PC-3 (cell line): ENCODE data around the gene TMEM143. TPM values are rescaled to one million over a fixed set of nuclear protein-coding genes. Genes with fewer than 3 reads are reported as not detected.

Experiments
- ATAC-seq: fragments of 200-7000 bp; cut with Tn5 transposase; 2 replicates; pipeline ENCODE4 v1.9.1; 2020; ENCODE audit warnings: mild to moderate bottlenecking, moderate library complexity
- BruUV-seq: library from RNA; stranded (reverse); fragments of 400-500 nt; replicated peaks from 2 replicates; lab custom pipeline; 2021; lab: Mats Ljungman, UMichigan
- CTCF ChIA-PET: fragments of 300-600 bp; sonication (Branson Sonifier 250); formaldehyde crosslinking; loops from one replicate; lab custom pipeline; 2022; ENCODE audit warnings: antibody characterized with exemption; lab: Charles Lee
- POLR2A ChIA-PET: fragments of 300-600 bp; sonication (Branson Sonifier 250); formaldehyde crosslinking; loops from one replicate; lab custom pipeline; 2022; ENCODE audit warnings: antibody characterized with exemption; ENCODE audit not compliant: unreplicated experiment; lab: Charles Lee
- DNase-seq: peaks from one replicate; pipeline ENCODE4 v3.0.0-alpha.2; 2015
- H2AFZ ChIP-seq: fragments of 300-600 bp; sonication (generic); 2 replicates; pipeline ENCODE4 v1.6.0; 2016; ENCODE audit warnings: antibody characterized with exemption, low read length
- H3F3A ChIP-seq: fragments of 300-600 bp; sonication (generic); one replicate; pipeline ENCODE4 v1.6.0; 2017; ENCODE audit warnings: antibody characterized with exemption, low read length, control low read depth, mild to moderate bottlenecking; ENCODE audit not compliant: unreplicated experiment
- H3K27ac ChIP-seq: fragments of 300-600 bp; sonication (generic); 2 replicates; pipeline ENCODE4 v1.5.1; 2016; ENCODE audit warnings: mild to moderate bottlenecking, low read length
- H3K27me3 ChIP-seq: fragments of 300-600 bp; sonication (generic); 2 replicates; pipeline ENCODE4 v1.6.1; 2016; ENCODE audit warnings: low read length, mixed read lengths
- H3K36me3 ChIP-seq: fragments of 300-600 bp; sonication (generic); 2 replicates; pipeline ENCODE4 v1.6.1; 2016; ENCODE audit warnings: low read depth, mixed run types, low read length, mixed read lengths
- H3K4me1 ChIP-seq: fragments of 300-600 bp; sonication (generic); 2 replicates; pipeline ENCODE4 v1.5.1; 2016; ENCODE audit warnings: low read length; ENCODE audit not compliant: insufficient read depth
- H3K4me2 ChIP-seq: fragments of 300-600 bp; sonication (generic); 2 replicates; pipeline ENCODE4 v1.6.0; 2016; ENCODE audit warnings: low read length
- H3K4me3 ChIP-seq: fragments of 300-600 bp; sonication (generic); 2 replicates; pipeline ENCODE4 v1.5.1; 2016; ENCODE audit warnings: mild to moderate bottlenecking, low read length, mixed read lengths
- H3K79me2 ChIP-seq: fragments of 300-600 bp; sonication (generic); 2 replicates; pipeline ENCODE4 v1.6.1; 2017; ENCODE audit warnings: low read length, mixed read lengths
- H3K9ac ChIP-seq: fragments of 300-600 bp; sonication (generic); 2 replicates; pipeline ENCODE4 v1.6.0; 2016; ENCODE audit warnings: mild to moderate bottlenecking, low read length
- H3K9me2 ChIP-seq: fragments of 300-600 bp; sonication (generic); replicated peaks from 2 replicates; pipeline ENCODE4 v1.6.1; 2016; ENCODE audit warnings: mixed run types, low read length, mixed read lengths
- H3K9me3 ChIP-seq: fragments of 300-600 bp; sonication (generic); 2 replicates; pipeline ENCODE4 v1.6.1; 2016; ENCODE audit warnings: low read length, mixed read lengths
- H4K20me1 ChIP-seq: fragments of 300-600 bp; sonication (generic); 2 replicates; pipeline ENCODE4 v1.6.1; 2016; ENCODE audit warnings: low read length, mixed read lengths
- CTCF ChIP-seq: fragments of 300-600 bp; sonication (generic); conservative IDR thresholded peaks from 2 replicates; pipeline ENCODE4 v1.5.1; 2017; ENCODE audit warnings: antibody characterized with exemption, low read depth, mild to moderate bottlenecking, low read length
- EZH2 ChIP-seq: fragments of 300-600 bp; sonication (generic); IDR thresholded peaks from one replicate; pipeline ENCODE4 v1.6.1; 2017; ENCODE audit warnings: antibody characterized with exemption, mild to moderate bottlenecking, low read length; ENCODE audit not compliant: unreplicated experiment
- EZH2phosphoT487 ChIP-seq: fragments of 300-600 bp; sonication (generic); IDR thresholded peaks from 2 replicates; pipeline ENCODE4 v1.6.1; 2018; ENCODE audit warnings: mild to moderate bottlenecking, antibody characterized with exemption, low read length, borderline replicate concordance
- intact Hi-C: fragments of 100-400 bp; cut with micrococcal nuclease; formaldehyde crosslinking; loops from 2 replicates; pipeline ENCODE4 v1.9.0; 2023
- total RNA-seq: library from RNA; depleted of rRNA; stranded (reverse); fragments of >200 nt; gene quantifications from 2 replicates; pipeline ENCODE4 v1.2.3, GENCODE V29; 2014

The TMEM143 gene
- total RNA-seq, 1 experiment from 2014 or later = 7.1 TPM

DNA sequence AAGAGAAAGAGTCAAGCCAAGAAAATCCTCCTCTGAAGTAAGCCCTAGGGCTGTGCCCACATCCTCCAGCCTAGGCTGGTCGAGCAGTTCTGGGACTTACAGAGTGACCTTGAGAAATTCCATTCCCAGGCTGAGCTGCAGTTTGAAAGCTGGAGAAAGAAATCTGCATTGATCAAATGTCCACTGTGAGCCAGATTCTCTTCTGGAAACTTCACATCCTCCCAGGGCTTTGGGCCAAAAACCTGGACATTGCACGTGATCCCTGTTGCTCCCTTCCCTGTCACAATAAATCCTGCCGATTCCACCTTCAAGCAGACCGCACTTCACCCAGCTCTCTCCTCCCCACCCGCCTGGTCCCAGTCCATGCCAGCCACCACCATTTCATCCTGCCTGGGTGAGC, 15.7 kb downstream of the TMEM143 start:
- H3K36me3 ChIP-seq = no peaks in the 10 kb centered on the region
- H4K20me1 ChIP-seq = no peaks in the 10 kb centered on the region
- no peak overlapping the region for H3K27ac ChIP-seq
- intact Hi-C loops = no loop called here
- no peak overlapping the region for H3K4me3 ChIP-seq
- no peaks in the 10 kb centered on the region for H3K79me2 ChIP-seq
- H3K9me2 ChIP-seq = no peaks in the 10 kb centered on the region
- ChIA-PET POLR2A (no interaction called here), CTCF (no interaction called here)
- no peaks in the 10 kb centered on the region for H3K9me3 ChIP-seq
- H2AFZ ChIP-seq = no peak overlapping the region
- ATAC-seq = no peak
- H3K4me2 ChIP-seq = no peak overlapping the region
- H3F3A ChIP-seq = no peaks in the 10 kb centered on the region
- peaks cover 3% of the 10 kb centered on the region; the same call in 1 of the 2 replicates for H3K4me1 ChIP-seq
- no TSS peak for BruUV-seq
- no peak overlapping the region for H3K9ac ChIP-seq
- no peak for DNase-seq
- H3K27me3 ChIP-seq = no peaks in the 10 kb centered on the region
- TF ChIP-seq CTCF (no peak), EZH2phosphoT487 (no peak), EZH2 (no peak)

DNA sequence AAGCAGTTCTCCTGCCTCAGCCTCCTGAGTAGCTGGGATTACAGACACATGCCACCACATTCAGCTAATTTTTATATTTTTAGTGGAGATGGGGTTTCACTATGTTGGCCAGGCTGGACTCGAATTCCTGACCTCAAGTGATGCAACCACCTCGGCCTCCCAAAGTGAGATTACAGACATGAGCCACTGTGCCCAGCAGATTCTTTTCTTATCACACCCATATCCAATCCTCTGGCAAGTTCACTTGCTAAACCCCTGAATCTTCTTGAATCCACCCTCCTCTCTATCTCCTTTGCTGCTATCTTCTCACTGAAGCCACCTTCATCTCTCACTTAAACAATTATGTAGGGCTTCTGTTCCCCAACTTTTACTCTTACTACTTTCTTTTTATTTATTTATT, 17.5 kb downstream of the TMEM143 start:
- H3K9me2 ChIP-seq = no peaks in the 10 kb centered on the region

GRCh38 chr19:48344892-48345291, 18.8 kb downstream of the TMEM143 start:
- no peaks in the 10 kb centered on the region for H3K79me2 ChIP-seq
- no peaks in the 10 kb centered on the region for H3K9me3 ChIP-seq
- no peak overlapping the region for H3K9ac ChIP-seq
- no peaks in the 10 kb centered on the region for H3K9me2 ChIP-seq
- H3K4me2 ChIP-seq = no peak overlapping the region
- H3K27me3 ChIP-seq = no peaks in the 10 kb centered on the region
- H3K27ac ChIP-seq = no peak overlapping the region
- H2AFZ ChIP-seq = no peak overlapping the region
- no peak for TF ChIP-seq EZH2phosphoT487
- TF ChIP-seq CTCF = no peak
- TF ChIP-seq EZH2 = no peak
- ChIA-PET POLR2A (no interaction called here), CTCF (no interaction called here)
- BruUV-seq = no TSS peak
- H3K4me1 ChIP-seq = peaks cover 12% of the 10 kb centered on the region
- no peak for ATAC-seq
- intact Hi-C loops = no loop called here
- no peaks in the 10 kb centered on the region for H3K36me3 ChIP-seq
- H3F3A ChIP-seq = no peaks in the 10 kb centered on the region
- no peaks in the 10 kb centered on the region for H4K20me1 ChIP-seq
- H3K4me3 ChIP-seq = no peak overlapping the region
- no peak for DNase-seq

More for the DNA sequence above, 17.5 kb downstream of the TMEM143 start:
- CTCF ChIA-PET = no interaction called here
- Histone ChIP-seq H3K36me3 (no peaks in the 10 kb centered on the region), H4K20me1 (no peaks in the 10 kb centered on the region), H3K4me1 (peaks cover 7% of the 10 kb centered on the region), H3K9me3 (no peaks in the 10 kb centered on the region), H3K27me3 (no peaks in the 10 kb centered on the region), H3K9ac (no peak overlapping the region), H2AFZ (no peak overlapping the region), H3K4me2 (no peak overlapping the region), H3K27ac (no peak overlapping the region), H3K4me3 (no peak overlapping the region), H3F3A (no peaks in the 10 kb centered on the region), H3K79me2 (no peaks in the 10 kb centered on the region)
- no peak for DNase-seq
- intact Hi-C loops = no loop called here
- TF ChIP-seq EZH2phosphoT487 = no peak
- no peak for TF ChIP-seq EZH2
- no peak for TF ChIP-seq CTCF
- POLR2A ChIA-PET = no interaction called here
- ATAC-seq = no peak
- BruUV-seq = no TSS peak
